K562 (cell line): ENCODE measurements around the gene TAF8. TPM values are rescaled to one million over a fixed set of nuclear protein-coding genes. Genes with fewer than 3 reads are reported as not detected.

Experiments
- ARID2 ChIP-seq: fragments of 450-650 bp; IDR thresholded peaks from 2 replicates; pipeline ENCODE4 v1.6.1; 2017; ENCODE audit warnings: antibody characterized with exemption, mild to moderate bottlenecking
- BHLHE40 ChIP-seq: IDR thresholded peaks from 2 replicates; pipeline ENCODE4 v1.6.1; 2011; ENCODE audit warnings: low read length, improper control_type of control experiment
- FOSL1 ChIP-seq: fragments of 200-800 bp; sonication (Bioruptor generic); conservative IDR thresholded peaks from 2 replicates; pipeline ENCODE4 v1.6.1; 2016; ENCODE audit warnings: missing genetic modification characterization, missing compliant biosample characterization
- FOXA3 ChIP-seq, 2 experiments: fragments of 450-650 bp in 1 of 2; sonication (generic) in 1 of 2; formaldehyde crosslinking; IDR thresholded peaks in 1 of 2; conservative IDR thresholded peaks in 1 of 2; 2 replicates each; pipeline versions ENCODE4 v1.4.0 to v1.8.0; 2020 to 2022; ENCODE audit warnings: mild to moderate bottlenecking in 2 of 2, missing genetic modification reagents in 1 of 2
- PHF21A ChIP-seq: fragments of 450-650 bp; IDR thresholded peaks from 2 replicates; pipeline ENCODE4 v1.6.1; 2017; ENCODE audit warnings: low read depth, borderline replicate concordance
- RAD21 ChIP-seq, 2 experiments: fragments of 250-450 bp in 1 of 2; fragments of 450-650 bp in 1 of 2; sonication (Bioruptor Pico) in 1 of 2; formaldehyde crosslinking in 1 of 2; IDR thresholded peaks in 1 of 2; conservative IDR thresholded peaks in 1 of 2; 2 replicates each; pipeline versions ENCODE4 v1.4.0 to v1.8.0; 2020 to 2022; ENCODE audit warnings: mild to moderate bottlenecking in 2 of 2, moderate library complexity in 1 of 2
- SPI1 ChIP-seq: IDR thresholded peaks from 2 replicates; pipeline ENCODE4 v1.6.1; 2011; ENCODE audit warnings: low read depth, low read length, control low read depth, borderline replicate concordance
- TCF7L2 ChIP-seq: fragments of 150-350 bp; IDR thresholded peaks from 2 replicates; pipeline ENCODE4 v1.6.1; 2016; ENCODE audit warnings: low read depth, mild to moderate bottlenecking, low read length, moderate library complexity
- TSHZ1 ChIP-seq: fragments of 250-450 bp; sonication (Bioruptor Pico); IDR thresholded peaks from 2 replicates; pipeline ENCODE4 v1.4.0; 2020; ENCODE audit warnings: mild to moderate bottlenecking, moderate library complexity
- USF1 ChIP-seq: sonication (generic); formaldehyde crosslinking; IDR thresholded peaks from 2 replicates; pipeline ENCODE4 v1.9.0; 2022; ENCODE audit warnings: mild to moderate bottlenecking, missing genetic modification reagents
- ZBTB49 ChIP-seq: sonication (generic); formaldehyde crosslinking; IDR thresholded peaks from 2 replicates; pipeline ENCODE4 v1.8.0; 2022; ENCODE audit warnings: missing genetic modification reagents, mild to moderate bottlenecking, borderline replicate concordance
- ZNF133 ChIP-seq: fragments of 250-450 bp; sonication (Bioruptor Pico); IDR thresholded peaks from 2 replicates; pipeline ENCODE4 v1.4.0; 2020; ENCODE audit warnings: mild to moderate bottlenecking
- ZNF197 ChIP-seq: fragments of 200-800 bp; sonication (Bioruptor generic); IDR thresholded peaks from 2 replicates; pipeline ENCODE4 v1.6.1; 2016; ENCODE audit warnings: low read depth, missing genetic modification characterization, missing compliant biosample characterization
- ZNF695 ChIP-seq: fragments of 450-650 bp; formaldehyde crosslinking; IDR thresholded peaks from 2 replicates; pipeline ENCODE4 v1.4.0; 2020; ENCODE audit warnings: mild to moderate bottlenecking, moderate library complexity
- polyA plus RNA-seq, 8 experiments: library from polyadenylated mRNA; depleted of rRNA in 4 of 8; stranded (reverse) in 5 of 8; unstranded in 3 of 8; fragments of >200 nt; fragmentation: Nextera tagmentation in 2 of 8; fragmentation: Illumina TruSeq in 1 of 8; extraction: Ambion mirVana in 2 of 8; extraction: Trizol in 1 of 8; gene quantifications; 2 replicates each; pipeline versions ENCODE4 v1.2.1 to v1.2.3, GENCODE V29; 2011 to 2014; ENCODE audit warnings: inconsistent platforms in 1 of 8, missing spikeins in 1 of 8
- total RNA-seq, 7 experiments: library from RNA; depleted of rRNA in 6 of 7; stranded (reverse); fragments of >200 nt in 6 of 7; fragmentation: Illumina TruSeq in 2 of 7; extraction: Trizol in 2 of 7; gene quantifications; 2 replicates each; pipeline versions ENCODE4 v1.2.1 to v1.2.3, GENCODE V29; 2011 to 2021; ENCODE audit warnings: low replicate concordance in 1 of 7
- TF ChIP-seq, protein P1 (sequence below): fragments of 200-800 bp; sonication (Bioruptor generic); IDR thresholded peaks from 2 replicates; pipeline ENCODE4 v1.6.1; 2016; ENCODE audit warnings: missing genetic modification characterization, missing compliant biosample characterization

The TAF8 gene
- total and polyA plus RNA-seq, 9 of the 15 experiments (the other 6 are each of a cell fraction or from before 2014, with no cell fraction given) = 29.4 to 84.0 (median 52.6) TPM

DNA sequence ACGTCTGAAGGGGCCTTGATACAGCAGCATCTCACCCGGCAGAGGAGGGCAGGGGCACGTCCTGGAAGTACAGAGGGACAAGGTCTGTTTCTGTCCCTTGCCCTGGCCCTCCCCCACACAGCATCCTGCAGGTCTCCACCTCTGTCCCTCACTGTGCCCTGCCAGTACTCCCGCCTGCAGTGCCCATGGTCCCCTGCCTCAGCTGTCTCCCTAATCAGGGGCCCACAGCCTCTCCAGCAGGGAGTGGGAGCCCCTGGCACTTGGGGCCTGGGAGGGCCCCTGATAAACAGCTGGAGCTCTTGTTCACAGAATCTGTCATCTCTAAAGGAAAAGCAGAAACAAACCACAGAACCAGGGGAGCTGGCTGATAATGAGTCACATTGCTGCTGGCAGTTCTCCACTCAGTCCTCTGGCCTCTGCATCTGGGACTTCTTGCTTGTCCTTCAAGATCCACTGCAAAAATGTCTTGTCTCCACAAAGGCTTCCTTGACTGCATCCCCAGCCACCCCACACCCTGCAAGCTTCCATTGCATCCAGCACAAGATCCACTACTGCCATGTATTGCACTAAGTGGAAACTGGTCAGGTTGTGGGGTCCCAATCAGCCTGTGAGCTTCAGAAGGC lies 33.2 kb upstream of the TAF8 start (continued):
- TF ChIP-seq, protein P1, sequence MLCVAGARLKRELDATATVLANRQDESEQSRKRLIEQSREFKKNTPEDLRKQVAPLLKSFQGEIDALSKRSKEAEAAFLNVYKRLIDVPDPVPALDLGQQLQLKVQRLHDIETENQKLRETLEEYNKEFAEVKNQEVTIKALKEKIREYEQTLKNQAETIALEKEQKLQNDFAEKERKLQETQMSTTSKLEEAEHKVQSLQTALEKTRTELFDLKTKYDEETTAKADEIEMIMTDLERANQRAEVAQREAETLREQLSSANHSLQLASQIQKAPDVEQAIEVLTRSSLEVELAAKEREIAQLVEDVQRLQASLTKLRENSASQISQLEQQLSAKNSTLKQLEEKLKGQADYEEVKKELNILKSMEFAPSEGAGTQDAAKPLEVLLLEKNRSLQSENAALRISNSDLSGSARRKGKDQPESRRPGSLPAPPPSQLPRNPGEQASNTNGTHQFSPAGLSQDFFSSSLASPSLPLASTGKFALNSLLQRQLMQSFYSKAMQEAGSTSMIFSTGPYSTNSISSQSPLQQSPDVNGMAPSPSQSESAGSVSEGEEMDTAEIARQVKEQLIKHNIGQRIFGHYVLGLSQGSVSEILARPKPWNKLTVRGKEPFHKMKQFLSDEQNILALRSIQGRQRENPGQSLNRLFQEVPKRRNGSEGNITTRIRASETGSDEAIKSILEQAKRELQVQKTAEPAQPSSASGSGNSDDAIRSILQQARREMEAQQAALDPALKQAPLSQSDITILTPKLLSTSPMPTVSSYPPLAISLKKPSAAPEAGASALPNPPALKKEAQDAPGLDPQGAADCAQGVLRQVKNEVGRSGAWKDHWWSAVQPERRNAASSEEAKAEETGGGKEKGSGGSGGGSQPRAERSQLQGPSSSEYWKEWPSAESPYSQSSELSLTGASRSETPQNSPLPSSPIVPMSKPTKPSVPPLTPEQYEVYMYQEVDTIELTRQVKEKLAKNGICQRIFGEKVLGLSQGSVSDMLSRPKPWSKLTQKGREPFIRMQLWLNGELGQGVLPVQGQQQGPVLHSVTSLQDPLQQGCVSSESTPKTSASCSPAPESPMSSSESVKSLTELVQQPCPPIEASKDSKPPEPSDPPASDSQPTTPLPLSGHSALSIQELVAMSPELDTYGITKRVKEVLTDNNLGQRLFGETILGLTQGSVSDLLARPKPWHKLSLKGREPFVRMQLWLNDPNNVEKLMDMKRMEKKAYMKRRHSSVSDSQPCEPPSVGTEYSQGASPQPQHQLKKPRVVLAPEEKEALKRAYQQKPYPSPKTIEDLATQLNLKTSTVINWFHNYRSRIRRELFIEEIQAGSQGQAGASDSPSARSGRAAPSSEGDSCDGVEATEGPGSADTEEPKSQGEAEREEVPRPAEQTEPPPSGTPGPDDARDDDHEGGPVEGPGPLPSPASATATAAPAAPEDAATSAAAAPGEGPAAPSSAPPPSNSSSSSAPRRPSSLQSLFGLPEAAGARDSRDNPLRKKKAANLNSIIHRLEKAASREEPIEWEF = peak; percentile 96
- TF ChIP-seq TSHZ1 (CRISPR knock-in tag) = no peak
- TF ChIP-seq ZNF695 (CRISPR knock-in tag) = no peak
- TF ChIP-seq PHF21A = peak; percentile 86
- peak; percentile 69; the same call in 1 of the 2 replicates for TF ChIP-seq BHLHE40
- no peak for TF ChIP-seq SPI1
- TF ChIP-seq ARID2 = no peak
- peak; percentile 57 for TF ChIP-seq USF1 (CRISPR knock-in tag)
- peak; percentile 98 for TF ChIP-seq FOSL1 (tag)
- TF ChIP-seq ZNF133 (CRISPR knock-in tag) = no peak
- peak; percentile 22 to 37; a peak in 3 of 4 replicates for TF ChIP-seq RAD21 (CRISPR knock-in tag; conservative IDR thresholded peaks at IDR 0.05 in 1 of 2, IDR thresholded peaks at IDR 0.05 in 1 of 2)
- no peak for TF ChIP-seq TCF7L2
- peak in 1 of 2 experiments; percentile 21; a peak in 1 of 4 replicates for TF ChIP-seq FOXA3 (CRISPR knock-in tag; conservative IDR thresholded peaks at IDR 0.05 in 1 of 2, IDR thresholded peaks at IDR 0.05 in 1 of 2)
- TF ChIP-seq ZBTB49 (CRISPR knock-in tag) = peak; percentile 75; the same call in 1 of the 2 replicates
- peak; percentile 95 for TF ChIP-seq ZNF197 (CRISPR knock-in tag)
